ENCODE data around the gene ATG13. TPM values are rescaled to one million over a fixed set of nuclear protein-coding genes. Genes with fewer than 3 reads are reported as not detected.
"Not testable (repeated sequence)": the region's sequence is repeated elsewhere in the genome, so short reads cannot be mapped to it uniquely, and the experiment has no call there.

The ATG13 gene
- total RNA-seq, 1 donor from 2014 or later, result 39.0 TPM

DNA sequence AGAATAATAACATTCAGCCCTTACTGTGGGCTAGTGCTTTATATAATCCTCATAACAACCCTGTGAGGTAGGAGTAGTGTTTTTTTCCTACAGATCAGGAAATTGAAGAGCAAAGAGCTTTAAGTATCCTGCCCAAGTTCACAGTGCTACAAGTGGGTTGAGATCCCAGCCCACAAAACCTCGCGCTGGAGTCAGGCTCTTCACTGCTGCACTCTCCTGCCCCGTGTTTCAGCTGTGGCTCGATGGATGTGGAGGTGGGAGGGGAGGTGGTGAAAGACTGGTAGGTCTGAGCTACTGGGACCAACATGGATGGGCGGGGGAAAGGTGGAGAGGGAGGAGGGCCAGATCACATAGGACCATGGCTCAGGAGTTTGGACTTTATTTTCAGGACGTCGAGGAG lies 89.5 kb downstream of the ATG13 start:
- peaks cover 18% of the 10 kb centered on the region for H3K4me1 ChIP-seq
- no peak overlapping the region for H3K4me3 ChIP-seq
- intact Hi-C loops (cut with DNase I), result loop anchor here (5.0 kb wide), 1 partner anchor 90 kb away; the partner anchor contains the start of genes ATG13 and HARBI1
- H3K9me3 ChIP-seq, result no peaks in the 10 kb centered on the region
- H3K27me3 ChIP-seq, result no peaks in the 10 kb centered on the region
- H3K27ac ChIP-seq, result no peak overlapping the region
- TF ChIP-seq POLR2A (IDR thresholded peaks at IDR 0.05) (no peak), POLR2AphosphoS5 (IDR thresholded peaks at IDR 0.05; ENCODE audit: insufficient read depth in 1 of 2, low read depth in 1 of 2) (no peak)
- TF ChIP-seq, protein P1, sequence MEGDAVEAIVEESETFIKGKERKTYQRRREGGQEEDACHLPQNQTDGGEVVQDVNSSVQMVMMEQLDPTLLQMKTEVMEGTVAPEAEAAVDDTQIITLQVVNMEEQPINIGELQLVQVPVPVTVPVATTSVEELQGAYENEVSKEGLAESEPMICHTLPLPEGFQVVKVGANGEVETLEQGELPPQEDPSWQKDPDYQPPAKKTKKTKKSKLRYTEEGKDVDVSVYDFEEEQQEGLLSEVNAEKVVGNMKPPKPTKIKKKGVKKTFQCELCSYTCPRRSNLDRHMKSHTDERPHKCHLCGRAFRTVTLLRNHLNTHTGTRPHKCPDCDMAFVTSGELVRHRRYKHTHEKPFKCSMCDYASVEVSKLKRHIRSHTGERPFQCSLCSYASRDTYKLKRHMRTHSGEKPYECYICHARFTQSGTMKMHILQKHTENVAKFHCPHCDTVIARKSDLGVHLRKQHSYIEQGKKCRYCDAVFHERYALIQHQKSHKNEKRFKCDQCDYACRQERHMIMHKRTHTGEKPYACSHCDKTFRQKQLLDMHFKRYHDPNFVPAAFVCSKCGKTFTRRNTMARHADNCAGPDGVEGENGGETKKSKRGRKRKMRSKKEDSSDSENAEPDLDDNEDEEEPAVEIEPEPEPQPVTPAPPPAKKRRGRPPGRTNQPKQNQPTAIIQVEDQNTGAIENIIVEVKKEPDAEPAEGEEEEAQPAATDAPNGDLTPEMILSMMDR (IDR thresholded peaks at IDR 0.05), result no peak
- no peak for DNase-seq (ENCODE audit: extremely low spot score in 2 of 2)
- peaks cover 0 to 38% of the 10 kb centered on the region in 2 donors for H3K36me3 ChIP-seq

- not testable (repeated sequence) for H3K27ac ChIP-seq; H3K4me3 ChIP-seq; H3K4me1 ChIP-seq; H3K27me3 ChIP-seq; H3K9me3 ChIP-seq; DNase-seq (ENCODE audit: extremely low spot score in 2 of 2)
- H3K36me3 ChIP-seq, result peaks cover 0 to 30% of the 10 kb centered on the region in 2 donors
- intact Hi-C loops (cut with DNase I), result loop anchor here (5.0 kb wide), 1 partner anchor 92 kb away; the partner anchor contains the start of genes ATG13 and HARBI1
Measured at GRCh38 chr11:46709351-46709750, 92.0 kb downstream of the ATG13 start.

DNA sequence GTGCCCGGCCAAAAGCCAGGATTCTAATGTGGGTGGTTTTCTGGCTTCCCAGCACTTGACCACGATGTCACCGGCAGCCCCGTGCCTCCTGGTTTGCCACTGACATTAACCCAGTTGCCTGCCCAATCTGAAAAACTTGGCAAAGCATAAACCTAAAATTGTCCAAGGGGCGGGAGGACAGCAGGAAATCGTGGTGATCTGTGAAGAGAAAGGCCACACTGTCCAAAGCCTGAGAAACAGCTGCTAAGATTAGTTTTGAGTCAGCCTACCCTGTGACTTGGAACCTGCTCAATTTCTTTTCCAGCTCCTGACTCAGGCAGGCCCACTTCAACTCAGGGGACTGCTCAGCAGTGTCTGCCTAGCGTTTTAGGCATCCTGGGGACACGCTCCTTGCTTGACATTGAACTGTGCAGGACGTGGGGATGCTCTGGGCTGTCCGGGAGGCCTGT lies 93.5 kb downstream of the ATG13 start:
- no peaks in the 10 kb centered on the region for H3K27me3 ChIP-seq
- H3K4me3 ChIP-seq, result no peak overlapping the region
- intact Hi-C loops (cut with DNase I), result no loop called here
- peaks cover 0 to 15% of the 10 kb centered on the region in 2 donors for H3K36me3 ChIP-seq
- TF ChIP-seq POLR2AphosphoS5 (IDR thresholded peaks at IDR 0.05; ENCODE audit: insufficient read depth in 1 of 2, low read depth in 1 of 2), result peak; percentile 69 to 73
- TF ChIP-seq, protein P1 (IDR thresholded peaks at IDR 0.05), result no peak
- no peaks in the 10 kb centered on the region for H3K9me3 ChIP-seq
- H3K4me1 ChIP-seq, result peaks cover 7% of the 10 kb centered on the region
- peak overlapping the region; percentile 85 for H3K27ac ChIP-seq
- DNase-seq (ENCODE audit: extremely low spot score in 2 of 2), result no peak

GRCh38 chr11:46711303-46711702 lies 94.0 kb downstream of the ATG13 start:
- Histone ChIP-seq H3K36me3 (peaks cover 0 to 11% of the 10 kb centered on the region in 2 donors), H3K27ac (peak overlapping the region; percentile 85), H3K4me1 (peaks cover 7% of the 10 kb centered on the region), H3K9me3 (no peaks in the 10 kb centered on the region), H3K4me3 (no peak overlapping the region), H3K27me3 (no peaks in the 10 kb centered on the region)
- no peak for DNase-seq (ENCODE audit: extremely low spot score in 2 of 2)
- intact Hi-C loops (cut with DNase I), result no loop called here
- TF ChIP-seq POLR2AphosphoS5 (IDR thresholded peaks at IDR 0.05; ENCODE audit: insufficient read depth in 1 of 2, low read depth in 1 of 2) (peak in 1 of 2 donors; percentile 5), POLR2A (IDR thresholded peaks at IDR 0.05) (no peak)
- TF ChIP-seq, protein P1 (IDR thresholded peaks at IDR 0.05), result no peak

DNA sequence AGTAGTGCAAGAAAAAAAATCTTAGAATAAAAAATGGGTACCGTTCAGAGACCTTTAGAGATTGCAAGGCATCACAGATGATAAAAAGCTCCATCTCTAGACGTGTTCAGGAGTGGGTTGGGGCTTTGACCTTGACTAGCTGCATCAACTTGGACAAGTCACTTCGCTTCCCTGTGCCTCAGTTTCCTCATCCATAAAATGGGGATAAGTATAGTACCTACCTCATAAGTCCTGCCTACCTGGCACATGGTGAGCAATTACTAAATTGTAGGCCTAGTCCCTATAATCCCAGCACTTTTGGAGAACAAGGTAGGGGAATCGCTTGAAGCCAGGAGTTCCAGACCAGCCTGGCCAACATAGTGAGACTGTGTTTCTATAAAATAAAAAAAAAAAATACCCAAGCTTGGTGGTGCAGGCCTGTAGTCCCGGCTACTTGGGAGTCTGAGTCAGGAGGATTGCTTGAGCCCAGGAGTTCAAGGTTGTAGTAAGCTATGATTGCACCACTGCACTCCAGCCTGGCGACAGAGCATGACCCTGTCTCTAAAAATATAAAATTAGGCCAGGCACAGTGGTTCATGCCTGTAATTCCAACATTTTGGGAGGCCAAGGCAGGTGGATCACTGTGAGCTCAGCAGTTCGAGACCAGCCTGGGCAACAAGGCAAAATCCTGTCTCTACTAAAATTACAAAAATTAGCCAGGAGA lies 95.7 kb downstream of the ATG13 start:
- Histone ChIP-seq H3K36me3 (no peaks in the 10 kb centered on the region), H3K9me3 (no peaks in the 10 kb centered on the region), H3K27me3 (no peaks in the 10 kb centered on the region), H3K27ac (peak overlapping the region; percentile 85), H3K4me3 (no peak overlapping the region), H3K4me1 (peaks cover 7% of the 10 kb centered on the region)
- intact Hi-C loops (cut with DNase I), result no loop called here
- no peak for DNase-seq (ENCODE audit: extremely low spot score in 2 of 2)
- no peak for TF ChIP-seq POLR2AphosphoS5 (IDR thresholded peaks at IDR 0.05; ENCODE audit: insufficient read depth in 1 of 2, low read depth in 1 of 2)
- TF ChIP-seq, protein P1 (IDR thresholded peaks at IDR 0.05), result no peak
- TF ChIP-seq POLR2A (IDR thresholded peaks at IDR 0.05), result no peak

DNA sequence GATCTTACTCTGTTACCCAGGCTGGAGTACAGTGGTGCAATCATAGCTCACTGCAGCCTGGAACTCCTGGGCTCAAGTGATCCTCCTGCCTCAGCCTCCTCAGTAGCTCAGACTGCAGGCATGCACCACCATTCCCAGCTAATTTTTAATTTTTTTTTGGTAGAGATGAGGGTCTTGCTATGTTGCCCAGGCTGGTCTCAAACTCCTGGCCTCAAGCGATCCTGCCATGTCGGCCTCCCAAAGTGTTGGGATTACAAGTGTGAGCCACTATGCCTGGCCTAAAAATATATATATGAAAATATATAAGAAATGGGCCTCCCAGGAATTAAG lies 100.4 kb downstream of the ATG13 start:
- H3K4me3 ChIP-seq; H3K9me3 ChIP-seq; H3K27me3 ChIP-seq; H3K27ac ChIP-seq; DNase-seq (ENCODE audit: extremely low spot score in 2 of 2); H3K36me3 ChIP-seq; H3K4me1 ChIP-seq; intact Hi-C loops (cut with DNase I): not testable (repeated sequence)
